HepG2 (cell line): ENCODE data around the gene GTF2F2. TPM values are rescaled to one million over a fixed set of nuclear protein-coding genes. Genes with fewer than 3 reads are reported as not detected.

Experiments
- ATAC-seq: fragments of 200-7000 bp; cut with Tn5 transposase; 3 replicates; pipeline ENCODE4 v1.9.1; 2020; ENCODE audit warnings: mild to moderate bottlenecking, moderate library complexity
- BruUV-seq: library from RNA; stranded (reverse); fragments of 400-500 nt; replicated peaks from 2 replicates; lab custom pipeline; 2021; lab: Mats Ljungman, UMichigan
- CTCF ChIA-PET: fragments of 300-600 bp; formaldehyde crosslinking; extraction: SDS; loops from one replicate; lab custom pipeline; 2021; ENCODE audit warnings: low total read pairs, inconsistent platforms, low intra/inter-chr PET ratio; lab: Yijun Ruan, JAX
- POLR2A ChIA-PET: fragments of 350-600 bp; sonication (Branson Sonifier 250); formaldehyde crosslinking; loops from one replicate; lab custom pipeline; 2020; ENCODE audit warnings: antibody characterized with exemption, inconsistent platforms; lab: Yijun Ruan, JAX
- DNase-seq: peaks from one replicate; pipeline ENCODE4 v3.0.0-alpha.2; 2015; ENCODE audit warnings: low spot score
- FAIRE-seq: peaks from 3 replicates; lab custom pipeline; 2011; peaks lifted over from hg19 to GRCh38; lab: Jason Lieb, UNC
- H2AFZ ChIP-seq: one replicate; pipeline ENCODE4 v1.6.1; 2011; ENCODE audit warnings: low read length, inconsistent platforms
- H3K27ac ChIP-seq: fragments of 300-600 bp; 3 replicates; pipeline ENCODE4 v1.8.0; 2011; ENCODE audit warnings: mixed run types, mild to moderate bottlenecking, mixed read lengths, low read length, inconsistent platforms; ENCODE audit not compliant: insufficient read depth; ENCODE audit errors: extremely low read length
- H3K27me3 ChIP-seq, 2 experiments: fragments of 200-600 bp in 1 of 2; 2 replicates in 1 of 2; 3 replicates in 1 of 2; pipeline versions ENCODE4 v1.6.0 to v1.8.0; 2011; ENCODE audit warnings: low read length in 2 of 2, mild to moderate bottlenecking in 2 of 2, moderate library complexity in 2 of 2, inconsistent platforms in 1 of 2; ENCODE audit not compliant: insufficient read depth in 2 of 2, control insufficient read depth in 1 of 2
- H3K36me3 ChIP-seq, 2 experiments: fragments of 200-600 bp in 1 of 2; replicated peaks in 1 of 2; 2 replicates in 1 of 2; 3 replicates in 1 of 2; pipeline versions ENCODE4 v1.5.1 to v1.8.0; 2011; ENCODE audit warnings: low read length in 2 of 2, inconsistent platforms in 1 of 2; ENCODE audit not compliant: insufficient read depth in 2 of 2, control insufficient read depth in 1 of 2
- H3K4me1 ChIP-seq: 2 replicates; pipeline ENCODE4 v1.5.1; 2012; ENCODE audit warnings: low read length, inconsistent platforms; ENCODE audit not compliant: insufficient read depth
- H3K4me2 ChIP-seq: 2 replicates; pipeline ENCODE4 v1.6.0; 2011; ENCODE audit warnings: low read depth, low read length, inconsistent platforms
- H3K4me3 ChIP-seq, 3 experiments: fragments of 200-600 bp in 1 of 3; sonication (generic), shearing (Covaris generic) in 1 of 3; replicated peaks in 1 of 3; 2 replicates each; pipeline ENCODE4 v1.5.1; 2011 to 2016; ENCODE audit warnings: low read length in 3 of 3, inconsistent platforms in 2 of 3, low read depth in 2 of 3, mild to moderate bottlenecking in 2 of 3, control low read depth in 1 of 3, mixed read lengths in 1 of 3; ENCODE audit not compliant: insufficient read depth in 1 of 3
- H3K79me2 ChIP-seq: one replicate; pipeline ENCODE4 v1.6.1; 2011; ENCODE audit warnings: low read length, inconsistent platforms; ENCODE audit not compliant: insufficient read depth
- H3K9ac ChIP-seq: 2 replicates; pipeline ENCODE4 v1.6.0; 2011; ENCODE audit warnings: mild to moderate bottlenecking, low read depth, low read length, inconsistent platforms; ENCODE audit not compliant: insufficient read depth
- H3K9me3 ChIP-seq: 2 replicates; pipeline ENCODE4 v1.5.1; 2012; ENCODE audit warnings: mild to moderate bottlenecking, low read length
- H4K20me1 ChIP-seq: 2 replicates; pipeline ENCODE4 v1.6.0; 2011; ENCODE audit warnings: inconsistent platforms, mild to moderate bottlenecking, low read length, moderate library complexity; ENCODE audit not compliant: insufficient read depth
- ARNTL ChIP-seq: sonication (generic); formaldehyde crosslinking; IDR thresholded peaks from 2 replicates; pipeline ENCODE4 v1.4.0; 2020; ENCODE audit warnings: mild to moderate bottlenecking, missing genetic modification reagents
- BRCA1 ChIP-seq: sonication (generic); formaldehyde crosslinking; IDR thresholded peaks from 2 replicates; pipeline ENCODE4 v1.4.0; 2020; ENCODE audit warnings: missing genetic modification reagents
- CHD4 ChIP-seq: fragments of 200-600 bp; sonication (generic); IDR thresholded peaks from 2 replicates; pipeline ENCODE4 v1.7.0; 2017; ENCODE audit warnings: mild to moderate bottlenecking, low read length, borderline replicate concordance
- ETV6 ChIP-seq: sonication (generic); formaldehyde crosslinking; conservative IDR thresholded peaks from 2 replicates; pipeline ENCODE4 v1.4.0; 2020; ENCODE audit warnings: missing genetic modification reagents
- FOXC1 ChIP-seq: sonication (generic); formaldehyde crosslinking; IDR thresholded peaks from 2 replicates; pipeline ENCODE4 v1.8.0; 2022; ENCODE audit warnings: mild to moderate bottlenecking, missing genetic modification reagents, borderline replicate concordance
- FOXK1 ChIP-seq: sonication (generic); formaldehyde crosslinking; IDR thresholded peaks from 2 replicates; pipeline ENCODE4 v1.4.0; 2020; ENCODE audit warnings: low read depth, missing genetic modification reagents, borderline replicate concordance
- HHEX ChIP-seq: IDR thresholded peaks from 2 replicates; pipeline ENCODE4 v1.6.1; 2016; ENCODE audit warnings: control low read depth
- HOXA5 ChIP-seq: sonication (generic); formaldehyde crosslinking; IDR thresholded peaks from 2 replicates; pipeline ENCODE4 v1.4.0; 2020; ENCODE audit warnings: missing genetic modification reagents
- ZNF354B ChIP-seq: sonication (generic); formaldehyde crosslinking; IDR thresholded peaks from 2 replicates; pipeline ENCODE4 v1.8.0; 2022; ENCODE audit warnings: mild to moderate bottlenecking, missing genetic modification reagents
- ZNF383 ChIP-seq: sonication (generic); formaldehyde crosslinking; IDR thresholded peaks from 2 replicates; pipeline ENCODE4 v1.4.0; 2020; ENCODE audit warnings: missing genetic modification reagents, mild to moderate bottlenecking, borderline replicate concordance
- ZNF619 ChIP-seq: sonication (generic); formaldehyde crosslinking; IDR thresholded peaks from 2 replicates; pipeline ENCODE4 v1.4.0; 2020; ENCODE audit warnings: mild to moderate bottlenecking, missing genetic modification reagents
- ZNF792 ChIP-seq: IDR thresholded peaks from 2 replicates; pipeline ENCODE4 v1.6.1; 2016
- WGBS: methylation state at CpG from one replicate; pipeline ENCODE4 v1.1.6; 2017; ENCODE audit warnings: low lambda C conversion rate; 5-methylcytosine and 5-hydroxymethylcytosine counted together
- in situ Hi-C: cut with HindIII; loops from 2 replicates; pipeline ENCODE4 v1.10.0; 2017; ENCODE audit warnings: low pct_unique_long_range_greater_than_20kb; ENCODE audit not compliant: extremely low pct_ligation_motif_present
- intact Hi-C: fragments of 100-400 bp; cut with micrococcal nuclease; formaldehyde crosslinking; loops from one replicate; pipeline ENCODE4 v1.10.0; 2022; ENCODE audit not compliant: unreplicated experiment
- polyA plus RNA-seq, 8 experiments: library from polyadenylated mRNA; depleted of rRNA in 3 of 8; stranded (reverse) in 7 of 8; unstranded in 1 of 8; fragments of >200 nt; fragmentation: Illumina TruSeq in 4 of 8; extraction: Trizol in 4 of 8; gene quantifications; 2 replicates each; pipeline versions ENCODE4 v1.2.1 to v1.2.3, GENCODE V29; 2011 to 2016; ENCODE audit warnings: low read depth in 4 of 8, missing spikeins in 1 of 8, mixed read lengths in 1 of 8; ENCODE audit not compliant: insufficient read depth in 1 of 8
- total RNA-seq, 5 experiments: library from RNA; depleted of rRNA; stranded (reverse); fragments of >200 nt; fragmentation: Illumina TruSeq; extraction: Trizol; gene quantifications; 2 replicates each; pipeline ENCODE4 v1.2.3, GENCODE V29; 2016; ENCODE audit warnings: low read depth in 1 of 5
- TF ChIP-seq, protein P1 (sequence below): sonication (generic); formaldehyde crosslinking; IDR thresholded peaks from 2 replicates; pipeline ENCODE4 v1.8.1; 2023; ENCODE audit warnings: mild to moderate bottlenecking, missing genetic modification reagents
- TF ChIP-seq, protein P2 (sequence below): sonication (generic); formaldehyde crosslinking; IDR thresholded peaks from 2 replicates; pipeline ENCODE4 v1.4.0; 2020; ENCODE audit warnings: mild to moderate bottlenecking, missing genetic modification reagents
- TF ChIP-seq, protein P3 (sequence below): sonication (generic); formaldehyde crosslinking; IDR thresholded peaks from 2 replicates; pipeline ENCODE4 v1.5.0; 2020; ENCODE audit warnings: missing genetic modification reagents

Gene GTF2F2
- total and polyA plus RNA-seq, 2 of the 13 experiments (the other 11 are each of a cell fraction or from before 2014, with no cell fraction given) = 10.6 to 32.8 TPM

DNA sequence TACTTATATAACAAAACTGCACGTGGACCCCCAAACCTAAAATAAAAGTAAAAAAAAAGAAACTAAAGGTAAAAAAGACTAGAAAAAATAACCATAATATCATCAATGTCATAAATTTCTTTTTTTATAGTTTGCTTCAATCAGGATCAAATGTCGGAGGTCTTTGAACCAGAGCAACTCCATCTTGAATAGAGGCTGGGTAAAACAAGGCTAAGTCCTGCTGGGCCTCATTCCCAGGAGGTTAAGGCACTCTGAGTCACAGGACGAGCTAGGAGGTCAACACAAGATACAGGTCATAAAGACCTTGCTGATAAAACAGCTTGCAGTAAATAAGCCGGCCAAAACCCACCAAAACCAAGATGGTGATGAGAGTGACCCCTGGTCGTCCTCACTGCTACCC lies 196.7 kb downstream of the GTF2F2 start:
- ChIA-PET CTCF (no interaction called here), POLR2A (interaction anchor here (1.2 to 2.2 kb wide), 5 partner anchors 8 to 24 kb away, joined by 4 to 19 read pairs (median 8); partner anchors contain the start of gene TPT1)
- in situ Hi-C loops = no loop called here
- no peaks in the 10 kb centered on the region for H3K9me3 ChIP-seq
- 48% methylated on average over 5 of the region's 5 CpGs for WGBS
- no peaks in the 10 kb centered on the region for H3K79me2 ChIP-seq
- H3K4me3 ChIP-seq = peak overlapping the region in 2 of 3 experiments; percentile 49 to 73; a peak in 2 of 6 replicates
- H2AFZ ChIP-seq = no peak overlapping the region
- DNase-seq (no peak), ATAC-seq (no peak), FAIRE-seq (no peak)
- intact Hi-C loops = no loop called here
- no peak overlapping the region for H3K27ac ChIP-seq
- no peaks in the 10 kb centered on the region for H3K36me3 ChIP-seq
- peak overlapping the region; percentile 94 for H3K4me2 ChIP-seq
- no peaks in the 10 kb centered on the region for H4K20me1 ChIP-seq
- no peaks in the 10 kb centered on the region; a peak in 1 of 5 replicates for H3K27me3 ChIP-seq
- H3K4me1 ChIP-seq = peaks cover 36% of the 10 kb centered on the region
- TF ChIP-seq CHD4 = 0 out of 2 replicates have a peak, but pooled peaks have one; percentile 10
- TF ChIP-seq, protein P1, sequence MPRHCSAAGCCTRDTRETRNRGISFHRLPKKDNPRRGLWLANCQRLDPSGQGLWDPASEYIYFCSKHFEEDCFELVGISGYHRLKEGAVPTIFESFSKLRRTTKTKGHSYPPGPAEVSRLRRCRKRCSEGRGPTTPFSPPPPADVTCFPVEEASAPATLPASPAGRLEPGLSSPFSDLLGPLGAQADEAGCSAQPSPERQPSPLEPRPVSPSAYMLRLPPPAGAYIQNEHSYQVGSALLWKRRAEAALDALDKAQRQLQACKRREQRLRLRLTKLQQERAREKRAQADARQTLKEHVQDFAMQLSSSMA (CRISPR knock-in tag) = no peak
- TF ChIP-seq, protein P2, sequence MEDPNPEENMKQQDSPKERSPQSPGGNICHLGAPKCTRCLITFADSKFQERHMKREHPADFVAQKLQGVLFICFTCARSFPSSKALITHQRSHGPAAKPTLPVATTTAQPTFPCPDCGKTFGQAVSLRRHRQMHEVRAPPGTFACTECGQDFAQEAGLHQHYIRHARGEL (CRISPR knock-in tag) = no peak
- no peak overlapping the region for H3K9ac ChIP-seq
- BruUV-seq = no TSS peak

DNA sequence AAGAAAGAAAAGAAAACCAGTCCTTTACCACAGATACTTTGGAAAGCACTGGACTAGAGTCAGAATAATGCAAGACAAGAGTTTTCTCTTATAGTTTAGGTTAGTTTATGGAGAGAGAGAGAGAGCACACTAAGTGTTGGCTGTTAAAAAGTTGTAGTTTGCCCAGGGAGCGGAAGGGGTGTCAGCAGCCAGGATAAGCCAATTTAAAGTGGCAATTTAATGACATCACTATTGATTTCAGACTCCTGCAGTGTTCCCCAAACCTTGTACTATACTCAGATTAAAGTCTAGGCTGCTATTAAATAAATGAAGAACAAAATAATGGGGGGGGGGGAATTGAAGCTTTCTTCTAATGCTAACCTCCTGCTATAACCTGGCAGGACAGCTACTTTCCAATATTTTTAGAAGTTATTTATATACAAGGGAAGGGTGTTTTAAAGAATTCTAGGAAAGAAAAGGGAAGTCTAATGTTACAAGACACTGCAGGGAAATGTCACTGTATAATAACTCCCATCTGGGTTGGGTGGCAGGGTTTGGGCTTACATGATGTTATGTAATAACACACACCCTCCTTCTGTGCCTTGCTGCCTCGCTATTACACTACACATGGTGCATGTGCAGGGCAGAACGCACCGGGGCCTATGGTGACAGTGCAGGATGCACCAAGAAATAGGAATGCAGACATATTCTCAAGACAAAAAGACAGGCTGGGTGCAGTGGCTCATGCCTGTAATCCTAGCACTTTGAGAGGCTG lies 200.7 kb downstream of the GTF2F2 start:
- no peak overlapping the region for H3K4me3 ChIP-seq
- in situ Hi-C loops (no loop called here), intact Hi-C loops (no loop called here)
- ChIA-PET CTCF (no interaction called here), POLR2A (interaction anchor here (1.5 to 3.3 kb wide), 2 partner anchors 11 to 20 kb away, joined by 3 to 16 read pairs; partner anchors contain the start of gene TPT1)
- DNase-seq = no peak
- peaks cover 36% of the 10 kb centered on the region for H3K4me1 ChIP-seq
- no peak overlapping the region for H3K9ac ChIP-seq
- H3K9me3 ChIP-seq = no peaks in the 10 kb centered on the region
- FAIRE-seq = no peak
- H4K20me1 ChIP-seq = no peaks in the 10 kb centered on the region
- no peak for ATAC-seq
- no peaks in the 10 kb centered on the region for H3K36me3 ChIP-seq
- BruUV-seq = no TSS peak
- no peaks in the 10 kb centered on the region for H3K79me2 ChIP-seq
- H3K27ac ChIP-seq = no peak overlapping the region
- no peak overlapping the region for H2AFZ ChIP-seq
- H3K4me2 ChIP-seq = no peak overlapping the region
- WGBS = 57% methylated on average over 4 of the region's 4 CpGs
- H3K27me3 ChIP-seq = no peaks in the 10 kb centered on the region
- TF ChIP-seq ZNF619 (CRISPR knock-in tag) = no peak
- no peak for TF ChIP-seq ETV6 (CRISPR knock-in tag)
- no peak for TF ChIP-seq HOXA5 (CRISPR knock-in tag)
- TF ChIP-seq ARNTL (CRISPR knock-in tag) = no peak
- TF ChIP-seq BRCA1 = no peak
- no peak for TF ChIP-seq ZNF792 (CRISPR knock-in tag)
- TF ChIP-seq HHEX = no peak
- TF ChIP-seq FOXK1 (CRISPR knock-in tag) = no peak
- TF ChIP-seq, protein P3, sequence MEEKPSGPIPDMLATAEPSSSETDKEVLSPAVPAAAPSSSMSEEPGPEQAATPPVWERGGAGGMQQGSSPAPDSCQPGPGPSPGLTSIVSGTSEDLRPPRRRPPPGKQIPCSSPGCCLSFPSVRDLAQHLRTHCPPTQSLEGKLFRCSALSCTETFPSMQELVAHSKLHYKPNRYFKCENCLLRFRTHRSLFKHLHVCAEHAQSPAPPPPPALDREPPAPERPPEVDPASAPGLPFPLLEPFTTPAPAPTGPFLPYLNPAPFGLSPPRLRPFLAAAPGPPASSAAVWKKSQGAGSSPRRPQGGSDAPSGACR (CRISPR knock-in tag) = no peak
- no peak for TF ChIP-seq ZNF354B (CRISPR knock-in tag)
- TF ChIP-seq FOXC1 (CRISPR knock-in tag) = no peak
- no peak for TF ChIP-seq ZNF383 (CRISPR knock-in tag)
